RPMI7951 (cell line): Measurements from ENCODE around the gene SEC14L2. TPM values are rescaled to one million over a fixed set of nuclear protein-coding genes. Genes with fewer than 3 reads are reported as not detected.
"Not testable (repeated sequence)": the region's sequence is repeated elsewhere in the genome, so short reads cannot be mapped to it uniquely, and the experiment has no call there.

Experiments used
- DNase-seq: peaks from one replicate; pipeline ENCODE4 v3.0.0-alpha.2; 2012; ENCODE audit warnings: low read depth
- total RNA-seq: library from RNA; depleted of rRNA; stranded (reverse); fragments of >200 nt; shearing (Covaris generic); gene quantifications from 2 replicates; pipeline ENCODE4 v1.2.3, GENCODE V29; 2014

SEC14L2 gene
- total RNA-seq, 1 experiment from 2014 or later = 9.7 TPM

GRCh38 chr22:30426388-30427353 is 29.9 kb downstream of the SEC14L2 start:
- DNase-seq = peak; percentile 79

GRCh38 chr22:30427871-30428270 is 31.1 kb downstream of the SEC14L2 start:
- no peak for DNase-seq

- no peak for DNase-seq
These were observed 33.1 kb downstream of the SEC14L2 start for GRCh38 chr22:30429887-30430286.

GRCh38 chr22:30430933-30431332 is 34.1 kb downstream of the SEC14L2 start:
- no peak for DNase-seq

- no peak for DNase-seq
These were observed 35.3 kb downstream of the SEC14L2 start for GRCh38 chr22:30432096-30432495.

- DNase-seq = no peak
These were observed 35.7 kb downstream of the SEC14L2 start for GRCh38 chr22:30432520-30432919.

GRCh38 chr22:30433227-30433626 is 36.4 kb downstream of the SEC14L2 start:
- DNase-seq = no peak

- no peak for DNase-seq
These were observed 37.0 kb downstream of the SEC14L2 start for GRCh38 chr22:30433773-30434172.

- DNase-seq = no peak
These were observed 38.0 kb downstream of the SEC14L2 start for GRCh38 chr22:30434843-30435242.

GRCh38 chr22:30435674-30436126 is 38.9 kb downstream of the SEC14L2 start:
- DNase-seq = no peak

- no peak for DNase-seq
These were observed 39.4 kb downstream of the SEC14L2 start for GRCh38 chr22:30436196-30436595.

GRCh38 chr22:30438559-30438958 is 41.7 kb downstream of the SEC14L2 start:
- no peak for DNase-seq

- no peak for DNase-seq
These were observed 42.4 kb downstream of the SEC14L2 start for GRCh38 chr22:30439226-30439625.

- DNase-seq = no peak
These were observed 43.0 kb downstream of the SEC14L2 start for GRCh38 chr22:30439836-30440235.

GRCh38 chr22:30441088-30441487 is 44.3 kb downstream of the SEC14L2 start:
- DNase-seq = no peak

- DNase-seq = peak; percentile 49
These were observed 48.0 kb downstream of the SEC14L2 start for GRCh38 chr22:30444632-30445437.

- peak; percentile 30 for DNase-seq
These were observed 48.8 kb downstream of the SEC14L2 start for GRCh38 chr22:30445438-30446145.

GRCh38 chr22:30447656-30448055 is 50.8 kb downstream of the SEC14L2 start:
- DNase-seq = no peak

GRCh38 chr22:30451488-30451887 is 54.7 kb downstream of the SEC14L2 start:
- not testable (repeated sequence) for DNase-seq

GRCh38 chr22:30452861-30453260 is 56.0 kb downstream of the SEC14L2 start:
- DNase-seq = no peak

GRCh38 chr22:30453731-30454510 is 57.1 kb downstream of the SEC14L2 start:
- DNase-seq = peak; percentile 21
